CD14-positive monocyte (primary cell): ENCODE data around the gene NPRL2. TPM values are rescaled to one million over a fixed set of nuclear protein-coding genes. Genes with fewer than 3 reads are reported as not detected.
A peak's percentile ranks its signal among the peaks of the same experiment; 100 is the strongest.

Source experiments
- DNase-seq, 3 donors: peaks; one replicate each; pipeline ENCODE4 v3.0.0-alpha.2; 2011 to 2022
- H2AFZ ChIP-seq: 2 replicates; pipeline ENCODE4 v1.6.0; 2012; ENCODE audit warnings: mild to moderate bottlenecking, low read depth, low read length, inconsistent platforms; ENCODE audit not compliant: insufficient read depth, poor library complexity, severe bottlenecking
- H3K27ac ChIP-seq, 2 donors: 1 replicate in 1 of 2; 2 replicates in 1 of 2; pipeline ENCODE4 v1.5.1; 2012 to 2013; ENCODE audit warnings: low read length in 2 of 2, control low read depth in 1 of 2, inconsistent platforms in 1 of 2, low read depth in 1 of 2, mild to moderate bottlenecking in 1 of 2
- H3K27me3 ChIP-seq, 2 donors: one replicate each; pipeline versions ENCODE4 v1.6.0 to v1.6.1; 2011 to 2013; ENCODE audit warnings: low read length in 2 of 2; ENCODE audit not compliant: control insufficient read depth in 2 of 2, insufficient read depth in 2 of 2
- H3K36me3 ChIP-seq, 2 donors: replicated peaks in 1 of 2; 1 replicate in 1 of 2; 2 replicates in 1 of 2; pipeline versions ENCODE4 v1.5.1 to v1.6.1; 2012 to 2013; ENCODE audit warnings: low read length in 2 of 2, control low read depth in 1 of 2, inconsistent platforms in 1 of 2, mild to moderate bottlenecking in 1 of 2; ENCODE audit not compliant: insufficient read depth in 2 of 2, control insufficient read depth in 1 of 2
- H3K4me1 ChIP-seq, 2 donors: 1 replicate in 1 of 2; 2 replicates in 1 of 2; pipeline versions ENCODE4 v1.5.1 to v1.6.1; 2012 to 2013; ENCODE audit warnings: low read length in 2 of 2, control low read depth in 1 of 2, inconsistent platforms in 1 of 2, mild to moderate bottlenecking in 1 of 2, moderate library complexity in 1 of 2; ENCODE audit not compliant: insufficient read depth in 2 of 2, control insufficient read depth in 1 of 2
- H3K4me2 ChIP-seq: replicated peaks from 2 replicates; pipeline ENCODE3; 2012; ENCODE audit warnings: low read length, moderate library complexity, mild to moderate bottlenecking; ENCODE audit not compliant: poor library complexity, severe bottlenecking; ENCODE audit errors: extremely low read depth
- H3K4me3 ChIP-seq, 3 experiments: fragments of 200-600 bp in 1 of 3; sonication (generic) in 1 of 3; replicated peaks in 1 of 3; 1 replicate in 2 of 3; 2 replicates in 1 of 3; pipeline ENCODE4 v1.5.1; 2011 to 2013; ENCODE audit warnings: low read length in 3 of 3, mild to moderate bottlenecking in 3 of 3, control low read depth in 2 of 3, low read depth in 2 of 3, inconsistent platforms in 1 of 3, moderate library complexity in 1 of 3
- H3K79me2 ChIP-seq: 2 replicates; pipeline ENCODE4 v1.6.0; 2012; ENCODE audit warnings: mild to moderate bottlenecking, control low read depth, inconsistent platforms, low read length, moderate library complexity; ENCODE audit not compliant: insufficient read depth
- H3K9ac ChIP-seq: 2 replicates; pipeline ENCODE4 v1.6.0; 2017; ENCODE audit warnings: low read length, mild to moderate bottlenecking; ENCODE audit not compliant: insufficient read depth, poor library complexity, severe bottlenecking
- H3K9me3 ChIP-seq, 2 donors: replicated peaks in 1 of 2; 1 replicate in 1 of 2; 2 replicates in 1 of 2; pipeline versions ENCODE4 v1.5.1 to v1.6.1; 2012 to 2013; ENCODE audit warnings: low read length in 2 of 2, control low read depth in 1 of 2; ENCODE audit not compliant: control insufficient read depth in 1 of 2, insufficient read depth in 1 of 2
- H4K20me1 ChIP-seq: 2 replicates; pipeline ENCODE4 v1.6.0; 2012; ENCODE audit warnings: mild to moderate bottlenecking, low read length, control low read depth, moderate library complexity; ENCODE audit not compliant: insufficient read depth
- H3K27ac Mint-ChIP-seq, 7 donors: one replicate each; pipeline ENCODE4 v1.8.0; 2020; ENCODE audit warnings: mild to moderate bottlenecking in 7 of 7, mixed read lengths in 7 of 7, moderate library complexity in 6 of 7, inconsistent platforms in 2 of 7
- H3K27me3 Mint-ChIP-seq, 3 donors: one replicate each; pipeline ENCODE4 v1.8.0; 2021 to 2022; ENCODE audit warnings: low read depth in 3 of 3, mild to moderate bottlenecking in 3 of 3, mixed read lengths in 3 of 3, moderate library complexity in 3 of 3, inconsistent platforms in 1 of 3
- H3K36me3 Mint-ChIP-seq, 2 donors: one replicate each; pipeline ENCODE4 v1.8.0; 2020; ENCODE audit warnings: mixed read lengths in 2 of 2, inconsistent platforms in 1 of 2, mild to moderate bottlenecking in 1 of 2
- H3K4me1 Mint-ChIP-seq: one replicate; pipeline ENCODE4 v1.8.0; 2020; ENCODE audit warnings: mild to moderate bottlenecking, mixed read lengths
- H3K4me3 Mint-ChIP-seq, 2 donors: one replicate each; pipeline ENCODE4 v1.8.0; 2020; ENCODE audit warnings: mild to moderate bottlenecking in 2 of 2, mixed read lengths in 2 of 2, moderate library complexity in 1 of 2
- H3K9me3 Mint-ChIP-seq, 7 donors: one replicate each; pipeline ENCODE4 v1.8.0; 2020 to 2022; ENCODE audit warnings: mixed read lengths in 7 of 7, mild to moderate bottlenecking in 6 of 7, moderate library complexity in 6 of 7, inconsistent platforms in 2 of 7
- WGBS: methylation state at CpG from one replicate; pipeline ENCODE4 v1.1.5; 2013; ENCODE audit warnings: missing lambda C conversion rate; ENCODE audit not compliant: insufficient coverage; 5-methylcytosine and 5-hydroxymethylcytosine counted together
- intact Hi-C, 2 donors: fragments of 100-400 bp; cut with micrococcal nuclease; formaldehyde crosslinking; loops; one replicate each; pipeline versions ENCODE4 v1.15.0 to v1.15.1; 2023
- polyA plus RNA-seq, 3 donors: library from polyadenylated mRNA; depleted of rRNA in 1 of 3; unstranded in 2 of 3; stranded (reverse) in 1 of 3; fragments of 300-500 nt in 2 of 3; fragments of >200 nt in 1 of 3; fragmentation: Illumina TruSeq in 2 of 3; gene quantifications; 1 replicate in 2 of 3; 2 replicates in 1 of 3; pipeline ENCODE4 v1.2.3, GENCODE V29; 2012 to 2021
- TF ChIP-seq, protein P1 (sequence below): fragments of 200-600 bp; IDR thresholded peaks from one replicate; pipeline ENCODE4 v1.8.0; 2022; ENCODE audit warnings: antibody characterized with exemption, mild to moderate bottlenecking

NPRL2 gene
- polyA plus RNA-seq, 3 donors = 20.9 to 37.9 (median 23.5) TPM

DNA sequence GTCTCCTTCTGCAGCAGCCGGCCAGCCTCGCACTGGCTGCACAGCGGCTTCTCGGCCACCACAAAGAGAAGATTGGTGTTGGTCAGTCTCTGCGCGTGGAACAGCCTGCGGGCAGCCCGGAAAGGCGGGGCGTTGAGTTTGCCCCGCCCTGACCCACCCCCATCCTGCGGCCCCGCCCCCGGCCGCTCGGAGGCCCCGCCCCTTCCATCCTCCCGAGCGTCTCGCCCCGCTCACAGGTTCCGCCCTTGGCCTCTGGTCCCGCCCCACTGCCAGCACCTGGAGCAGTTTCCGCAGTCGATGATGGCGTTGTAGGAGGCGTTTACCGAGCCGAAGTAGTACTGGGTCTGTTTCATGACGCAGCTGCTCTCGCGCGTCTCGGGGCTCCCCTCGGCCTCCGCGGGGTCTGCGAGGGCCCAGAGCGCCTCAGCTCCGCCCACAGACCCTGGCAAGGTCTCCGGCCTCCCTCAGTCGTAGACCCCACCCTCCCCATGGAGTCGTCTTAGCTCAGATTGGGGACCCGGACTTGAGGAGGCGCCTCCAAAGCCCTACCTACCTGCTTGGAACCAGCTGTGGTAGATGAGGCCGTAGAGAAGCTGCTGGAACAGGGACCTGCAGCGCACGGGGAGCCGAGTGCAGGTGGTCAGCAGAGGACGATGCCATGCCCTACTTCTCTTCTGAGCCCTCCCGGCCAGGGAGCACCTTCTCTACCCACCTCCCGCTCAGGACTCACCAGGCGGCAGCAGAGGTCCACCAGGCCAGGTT, 14.7 kb upstream of the NPRL2 start:
- H3K9me3 Mint-ChIP-seq = peaks cover 0 to 3% (median 0%) of the 10 kb centered on the region in 7 donors
- no peaks in the 10 kb centered on the region for H3K79me2 ChIP-seq
- H3K9me3 ChIP-seq = no peaks in the 10 kb centered on the region
- peak overlapping the region; percentile 91 for H3K4me2 ChIP-seq
- no peaks in the 10 kb centered on the region for H3K36me3 ChIP-seq
- TF ChIP-seq, protein P1, sequence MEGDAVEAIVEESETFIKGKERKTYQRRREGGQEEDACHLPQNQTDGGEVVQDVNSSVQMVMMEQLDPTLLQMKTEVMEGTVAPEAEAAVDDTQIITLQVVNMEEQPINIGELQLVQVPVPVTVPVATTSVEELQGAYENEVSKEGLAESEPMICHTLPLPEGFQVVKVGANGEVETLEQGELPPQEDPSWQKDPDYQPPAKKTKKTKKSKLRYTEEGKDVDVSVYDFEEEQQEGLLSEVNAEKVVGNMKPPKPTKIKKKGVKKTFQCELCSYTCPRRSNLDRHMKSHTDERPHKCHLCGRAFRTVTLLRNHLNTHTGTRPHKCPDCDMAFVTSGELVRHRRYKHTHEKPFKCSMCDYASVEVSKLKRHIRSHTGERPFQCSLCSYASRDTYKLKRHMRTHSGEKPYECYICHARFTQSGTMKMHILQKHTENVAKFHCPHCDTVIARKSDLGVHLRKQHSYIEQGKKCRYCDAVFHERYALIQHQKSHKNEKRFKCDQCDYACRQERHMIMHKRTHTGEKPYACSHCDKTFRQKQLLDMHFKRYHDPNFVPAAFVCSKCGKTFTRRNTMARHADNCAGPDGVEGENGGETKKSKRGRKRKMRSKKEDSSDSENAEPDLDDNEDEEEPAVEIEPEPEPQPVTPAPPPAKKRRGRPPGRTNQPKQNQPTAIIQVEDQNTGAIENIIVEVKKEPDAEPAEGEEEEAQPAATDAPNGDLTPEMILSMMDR = no peak
- H3K27ac ChIP-seq = no peak overlapping the region
- peak overlapping the region; percentile 77 to 87 for H3K4me3 Mint-ChIP-seq
- under 1% methylated on average over 30 of the region's 53 CpGs for WGBS
- peak overlapping the region; percentile 41 to 77 (median 45) for H3K4me3 ChIP-seq
- H3K27me3 ChIP-seq = peaks cover 0 to 12% of the 10 kb centered on the region in 2 donors
- peak overlapping the region; percentile 15 for H3K9ac ChIP-seq
- DNase-seq = peak; percentile 71 to 77 (median 72)
- intact Hi-C loops = no loop called here
- no peaks in the 10 kb centered on the region for H4K20me1 ChIP-seq
- H2AFZ ChIP-seq = peak overlapping the region; percentile 94
- H3K36me3 Mint-ChIP-seq = no peaks in the 10 kb centered on the region
- peak overlapping the region in 3 of 7 donors; percentile 11 to 72 (median 66) for H3K27ac Mint-ChIP-seq
- peaks cover 13% of the 10 kb centered on the region for H3K4me1 Mint-ChIP-seq
- peaks cover 11 to 30% (median 14%) of the 10 kb centered on the region in 3 donors for H3K27me3 Mint-ChIP-seq
- peaks cover 13 to 15% of the 10 kb centered on the region in 2 donors for H3K4me1 ChIP-seq

DNA sequence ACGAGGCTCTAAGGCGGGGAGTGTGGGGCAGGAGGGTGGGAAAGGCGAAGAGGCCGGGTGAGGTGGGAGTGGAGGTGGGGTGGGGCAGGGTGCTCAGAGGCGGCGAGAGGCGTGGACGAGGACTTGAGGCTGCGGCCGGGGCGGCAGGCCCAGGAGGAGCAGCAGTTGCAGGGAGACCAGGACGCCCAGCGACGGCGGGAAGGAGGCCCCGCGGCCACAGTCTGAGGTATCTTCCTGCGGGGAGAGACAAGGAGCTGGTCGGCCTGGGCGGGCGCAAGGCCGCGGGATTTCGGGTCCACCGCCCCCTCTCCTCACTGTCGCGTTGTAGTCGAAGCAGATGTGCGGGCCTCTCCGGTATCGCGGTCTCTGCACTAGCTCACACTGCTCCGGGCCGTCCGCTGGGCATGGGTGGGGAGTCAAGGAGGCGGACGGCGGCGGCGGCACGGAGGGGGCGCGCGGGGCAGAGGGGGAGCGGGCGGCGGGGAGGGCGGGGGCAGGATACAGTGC, 14.1 kb upstream of the NPRL2 start:
- H3K4me1 ChIP-seq = peaks cover 15 to 19% of the 10 kb centered on the region in 2 donors
- 13% methylated on average over 39 of the region's 48 CpGs for WGBS
- intact Hi-C loops = no loop called here
- Mint-ChIP-seq H3K27ac (no peak overlapping the region), H3K36me3 (no peaks in the 10 kb centered on the region), H3K27me3 (peaks cover 11 to 26% (median 12%) of the 10 kb centered on the region in 3 donors), H3K4me1 (peaks cover 17% of the 10 kb centered on the region), H3K4me3 (peak overlapping the region; percentile 77 to 87), H3K9me3 (peaks cover 0 to 3% (median 0%) of the 10 kb centered on the region in 7 donors)
- H4K20me1 ChIP-seq = no peaks in the 10 kb centered on the region
- no peak for DNase-seq
- peaks cover 0 to 12% of the 10 kb centered on the region in 2 donors for H3K27me3 ChIP-seq
- peak overlapping the region; percentile 77 for H2AFZ ChIP-seq
- H3K9ac ChIP-seq = no peak overlapping the region
- TF ChIP-seq, protein P1 = no peak
- H3K9me3 ChIP-seq = no peaks in the 10 kb centered on the region
- H3K4me3 ChIP-seq = peak overlapping the region; percentile 23 to 77 (median 45)
- no peaks in the 10 kb centered on the region for H3K79me2 ChIP-seq
- H3K36me3 ChIP-seq = no peaks in the 10 kb centered on the region
- H3K27ac ChIP-seq = no peak overlapping the region
- peak overlapping the region; percentile 91 for H3K4me2 ChIP-seq
